HepG2 (cell line): ENCODE data around the gene SMIM41. TPM values are rescaled to one million over a fixed set of nuclear protein-coding genes. Genes with fewer than 3 reads are reported as not detected.

Experiments used
- AKAP8 ChIP-seq: sonication (generic); formaldehyde crosslinking; IDR thresholded peaks from 2 replicates; pipeline ENCODE4 v1.5.1; 2020; ENCODE audit warnings: mild to moderate bottlenecking, missing genetic modification reagents
- CBX2 ChIP-seq, 2 experiments: fragments of 200-600 bp in 1 of 2; sonication (generic); formaldehyde crosslinking in 1 of 2; IDR thresholded peaks; 2 replicates each; pipeline versions ENCODE4 v1.7.0 to v1.8.1; 2018 to 2022; ENCODE audit warnings: low read depth in 2 of 2, low read length in 1 of 2, mild to moderate bottlenecking in 1 of 2, missing genetic modification reagents in 1 of 2
- CHD2 ChIP-seq: IDR thresholded peaks from 2 replicates; pipeline ENCODE4 v1.6.1; 2011; ENCODE audit warnings: low read depth, low read length, improper control_type of control experiment
- EED ChIP-seq: sonication (generic); formaldehyde crosslinking; IDR thresholded peaks from 2 replicates; pipeline ENCODE4 v1.5.0; 2020; ENCODE audit warnings: mild to moderate bottlenecking, missing genetic modification reagents
- ETV6 ChIP-seq: sonication (generic); formaldehyde crosslinking; conservative IDR thresholded peaks from 2 replicates; pipeline ENCODE4 v1.4.0; 2020; ENCODE audit warnings: missing genetic modification reagents
- HES4 ChIP-seq: sonication (generic); formaldehyde crosslinking; IDR thresholded peaks from 2 replicates; pipeline ENCODE4 v1.9.0; 2021; ENCODE audit warnings: mild to moderate bottlenecking, missing genetic modification reagents, borderline replicate concordance
- KIAA2018 ChIP-seq: sonication (generic); formaldehyde crosslinking; IDR thresholded peaks from 2 replicates; pipeline ENCODE4 v1.5.0; 2020; ENCODE audit warnings: mild to moderate bottlenecking, missing genetic modification reagents, borderline replicate concordance
- NFRKB ChIP-seq: fragments of 450-650 bp; IDR thresholded peaks from 2 replicates; pipeline ENCODE4 v1.6.1; 2017
- PAXIP1 ChIP-seq: sonication (generic); formaldehyde crosslinking; conservative IDR thresholded peaks from 2 replicates; pipeline ENCODE4 v1.4.0; 2020; ENCODE audit warnings: mild to moderate bottlenecking, missing genetic modification reagents, moderate library complexity
- REST ChIP-seq, 2 experiments: IDR thresholded peaks; 2 replicates each; pipeline ENCODE4 v1.6.1; 2011 to 2012; ENCODE audit warnings: low read length in 2 of 2, borderline replicate concordance in 1 of 2, low read depth in 1 of 2, mild to moderate bottlenecking in 1 of 2, moderate library complexity in 1 of 2
- THAP8 ChIP-seq: sonication (generic); formaldehyde crosslinking; IDR thresholded peaks from 2 replicates; pipeline ENCODE4 v1.5.1; 2020; ENCODE audit warnings: missing genetic modification reagents, mild to moderate bottlenecking, borderline replicate concordance
- ZFY ChIP-seq: sonication (generic); formaldehyde crosslinking; IDR thresholded peaks from 2 replicates; pipeline ENCODE4 v1.4.0; 2020; ENCODE audit warnings: missing genetic modification reagents
- ZNF891 ChIP-seq: sonication (generic); formaldehyde crosslinking; IDR thresholded peaks from 2 replicates; pipeline ENCODE4 v1.5.0; 2020; ENCODE audit warnings: mild to moderate bottlenecking, missing genetic modification reagents
- polyA plus RNA-seq, 8 experiments: library from polyadenylated mRNA; depleted of rRNA in 3 of 8; stranded (reverse) in 7 of 8; unstranded in 1 of 8; fragments of >200 nt; fragmentation: Illumina TruSeq in 4 of 8; extraction: Trizol in 4 of 8; gene quantifications; 2 replicates each; pipeline versions ENCODE4 v1.2.1 to v1.2.3, GENCODE V29; 2011 to 2016; ENCODE audit warnings: low read depth in 4 of 8, missing spikeins in 1 of 8, mixed read lengths in 1 of 8; ENCODE audit not compliant: insufficient read depth in 1 of 8
- total RNA-seq, 5 experiments: library from RNA; depleted of rRNA; stranded (reverse); fragments of >200 nt; fragmentation: Illumina TruSeq; extraction: Trizol; gene quantifications; 2 replicates each; pipeline ENCODE4 v1.2.3, GENCODE V29; 2016; ENCODE audit warnings: low read depth in 1 of 5

SMIM41 gene
- total and polyA plus RNA-seq, 2 of the 13 experiments (the other 11 are each of a cell fraction or from before 2014, with no cell fraction given), result not detected

GRCh38 chr12:52082026-52082668, 2.6 kb downstream of the SMIM41 start (continued):
- TF ChIP-seq PAXIP1 (CRISPR knock-in tag) (peak; percentile 89), REST (IDR thresholded peaks at IDR 0.05; ENCODE audit: borderline replicate concordance in 1 of 2, low read depth in 1 of 2, low read length in 2 of 2) (no peak), CBX2 (IDR thresholded peaks at IDR 0.05; ENCODE audit: low read depth, low read length) (no peak), CBX2 (CRISPR knock-in tag; IDR thresholded peaks at IDR 0.05; ENCODE audit: low read depth) (no peak), ZNF891 (CRISPR knock-in tag) (no peak), ZFY (CRISPR knock-in tag) (no peak), KIAA2018 (CRISPR knock-in tag) (no peak), ETV6 (CRISPR knock-in tag) (no peak), HES4 (no peak), THAP8 (CRISPR knock-in tag) (no peak), CHD2 (no peak), EED (no peak), AKAP8 (CRISPR knock-in tag) (no peak), NFRKB (no peak)
